Stomach smooth muscle (tissue), 2 donors: Measurements from ENCODE around the gene MRAS.

Experiments used
- H3K27ac ChIP-seq: one replicate; pipeline ENCODE4 v1.7.0; 2013; ENCODE audit warnings: mild to moderate bottlenecking, low read length, inconsistent platforms
- H3K27me3 ChIP-seq, 2 donors: one replicate each; pipeline ENCODE4 v1.7.0; 2013; ENCODE audit warnings: low read length in 2 of 2; ENCODE audit not compliant: insufficient read depth in 2 of 2, control insufficient read depth in 1 of 2
- H3K36me3 ChIP-seq, 2 donors: one replicate each; pipeline ENCODE4 v1.7.0; 2013; ENCODE audit warnings: low read length in 2 of 2; ENCODE audit not compliant: control insufficient read depth in 2 of 2, insufficient read depth in 2 of 2
- H3K4me1 ChIP-seq: one replicate; pipeline ENCODE4 v1.7.0; 2013; ENCODE audit warnings: low read length; ENCODE audit not compliant: control insufficient read depth, insufficient read depth
- H3K4me3 ChIP-seq, 2 donors: one replicate each; pipeline ENCODE4 v1.7.0; 2013; ENCODE audit warnings: low read length in 2 of 2
- H3K9ac ChIP-seq, 2 donors: one replicate each; pipeline ENCODE4 v1.7.0; 2013; ENCODE audit warnings: low read length in 2 of 2, mild to moderate bottlenecking in 1 of 2
- H3K9me3 ChIP-seq, 2 donors: one replicate each; pipeline ENCODE4 v1.7.0; 2013; ENCODE audit warnings: low read length in 2 of 2; ENCODE audit not compliant: control insufficient read depth in 2 of 2
- donor health status: healthy.
- donor health status: Pancreatic carcinoma.

MRAS gene

DNA sequence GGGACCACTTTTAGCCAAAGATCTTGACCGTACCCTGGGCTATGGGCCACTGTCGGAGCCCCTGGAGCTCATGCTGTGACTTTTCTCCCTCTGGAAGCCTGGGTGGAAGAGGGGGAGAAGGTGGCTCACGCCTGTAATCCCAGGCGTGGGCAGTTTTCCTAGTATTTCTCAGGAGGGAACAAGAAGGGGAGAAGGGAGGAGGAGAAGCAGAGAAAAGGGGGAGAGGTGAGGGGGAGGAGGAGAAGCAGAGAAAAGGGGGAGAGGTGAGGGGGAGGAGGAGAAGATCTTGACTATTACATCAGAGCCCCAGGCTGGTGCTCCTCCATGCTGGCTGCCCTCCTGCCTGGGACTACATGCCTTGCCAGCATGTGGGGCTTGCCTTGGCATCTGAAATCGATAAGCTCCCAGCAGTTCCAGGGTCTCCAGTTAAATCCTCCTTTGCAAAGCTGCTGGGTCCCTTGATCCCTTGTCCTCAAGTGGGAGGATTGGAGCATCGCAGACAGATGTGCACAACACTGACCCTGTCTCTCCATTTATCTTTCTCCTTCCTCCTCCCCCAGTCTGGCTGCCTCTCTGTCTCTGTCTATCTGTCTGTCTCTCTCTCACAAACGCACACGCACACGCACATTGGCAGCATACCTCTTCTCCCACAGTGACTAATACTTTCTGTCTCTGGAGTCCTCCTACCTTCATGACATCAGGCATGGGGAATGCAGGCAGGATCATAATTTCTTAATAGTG, 41.6 kb downstream of the MRAS start:
- no peak overlapping the region for H3K27ac ChIP-seq
- no peaks in the 10 kb centered on the region for H3K9me3 ChIP-seq
- no peak overlapping the region for H3K9ac ChIP-seq
- peaks cover 9% of the 10 kb centered on the region for H3K4me1 ChIP-seq
- H3K36me3 ChIP-seq: no peaks in the 10 kb centered on the region
- no peak overlapping the region for H3K4me3 ChIP-seq
- no peaks in the 10 kb centered on the region for H3K27me3 ChIP-seq

DNA sequence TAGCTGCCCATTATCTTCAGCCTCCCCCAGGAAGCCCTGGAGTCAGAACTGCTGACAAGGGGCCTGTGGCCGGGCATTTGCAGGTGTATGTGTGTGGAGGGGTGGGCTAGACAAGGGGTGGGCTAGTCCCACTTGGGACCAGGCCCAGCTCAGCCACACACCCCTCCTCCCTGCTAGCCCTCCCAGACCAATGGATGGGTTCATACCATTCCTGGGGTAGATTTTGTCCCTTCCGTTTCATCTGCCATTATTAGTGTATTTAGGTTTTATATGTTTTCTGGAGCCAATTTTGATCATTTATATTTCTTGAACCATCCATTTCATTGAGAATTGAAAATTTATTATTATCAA, 42.2 kb downstream of the MRAS start:
- no peaks in the 10 kb centered on the region for H3K9me3 ChIP-seq
- peaks cover 9% of the 10 kb centered on the region for H3K4me1 ChIP-seq
- H3K27ac ChIP-seq: no peak overlapping the region
- no peaks in the 10 kb centered on the region for H3K27me3 ChIP-seq
- H3K9ac ChIP-seq: no peak overlapping the region
- no peaks in the 10 kb centered on the region for H3K36me3 ChIP-seq
- H3K4me3 ChIP-seq: no peak overlapping the region

DNA sequence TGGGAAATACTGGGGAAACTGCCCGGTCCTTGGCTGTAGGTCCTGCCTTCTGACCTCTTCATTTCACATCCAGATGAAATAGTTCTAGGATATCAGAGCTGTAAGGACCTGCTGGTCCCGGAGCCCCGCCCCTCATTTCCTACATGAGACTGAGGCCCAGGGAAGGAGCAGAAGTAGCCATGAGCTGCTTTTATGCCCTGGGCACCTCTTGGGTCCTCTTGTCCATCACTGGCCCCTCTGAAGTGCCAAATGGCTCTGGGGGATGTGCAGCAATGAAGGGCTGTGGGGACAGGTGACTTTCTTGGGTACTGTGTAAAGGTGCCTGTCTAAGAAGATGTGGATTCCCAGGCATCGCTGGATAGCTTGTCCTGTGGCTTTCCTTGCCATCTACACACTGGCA, 45.8 kb downstream of the MRAS start:
- no peaks in the 10 kb centered on the region for H3K9me3 ChIP-seq
- H3K4me3 ChIP-seq: no peak overlapping the region
- peaks cover 9% of the 10 kb centered on the region for H3K4me1 ChIP-seq
- H3K9ac ChIP-seq: no peak overlapping the region
- peaks cover 5 to 11% of the 10 kb centered on the region in 2 donors for H3K36me3 ChIP-seq
- no peak overlapping the region for H3K27ac ChIP-seq
- H3K27me3 ChIP-seq: no peaks in the 10 kb centered on the region

DNA sequence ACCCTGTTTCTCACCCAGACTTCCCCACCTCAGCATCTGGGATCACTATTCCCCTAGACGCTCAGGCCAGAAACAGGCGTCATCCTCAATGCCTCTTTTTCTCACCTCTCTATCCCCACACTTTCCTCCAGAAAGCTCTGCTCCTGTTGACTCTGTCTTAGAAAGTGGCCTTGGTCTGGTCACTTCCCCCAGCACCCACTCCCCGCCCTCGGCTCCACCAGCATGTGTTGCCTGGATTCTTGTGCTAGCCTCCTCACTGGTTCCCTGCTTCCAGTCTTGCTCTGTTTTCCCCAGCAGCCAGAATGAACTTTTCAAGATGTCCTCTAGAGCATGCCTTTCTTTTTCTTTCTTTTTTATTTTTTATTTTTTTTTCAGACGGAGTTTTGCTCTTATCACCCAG, 46.3 kb downstream of the MRAS start:
- H3K4me3 ChIP-seq: no peak overlapping the region
- no peaks in the 10 kb centered on the region for H3K9me3 ChIP-seq
- H3K27me3 ChIP-seq: no peaks in the 10 kb centered on the region
- H3K36me3 ChIP-seq: peaks cover 7 to 11% of the 10 kb centered on the region in 2 donors
- peaks cover 8% of the 10 kb centered on the region for H3K4me1 ChIP-seq
- H3K27ac ChIP-seq: no peak overlapping the region
- no peak overlapping the region for H3K9ac ChIP-seq

DNA sequence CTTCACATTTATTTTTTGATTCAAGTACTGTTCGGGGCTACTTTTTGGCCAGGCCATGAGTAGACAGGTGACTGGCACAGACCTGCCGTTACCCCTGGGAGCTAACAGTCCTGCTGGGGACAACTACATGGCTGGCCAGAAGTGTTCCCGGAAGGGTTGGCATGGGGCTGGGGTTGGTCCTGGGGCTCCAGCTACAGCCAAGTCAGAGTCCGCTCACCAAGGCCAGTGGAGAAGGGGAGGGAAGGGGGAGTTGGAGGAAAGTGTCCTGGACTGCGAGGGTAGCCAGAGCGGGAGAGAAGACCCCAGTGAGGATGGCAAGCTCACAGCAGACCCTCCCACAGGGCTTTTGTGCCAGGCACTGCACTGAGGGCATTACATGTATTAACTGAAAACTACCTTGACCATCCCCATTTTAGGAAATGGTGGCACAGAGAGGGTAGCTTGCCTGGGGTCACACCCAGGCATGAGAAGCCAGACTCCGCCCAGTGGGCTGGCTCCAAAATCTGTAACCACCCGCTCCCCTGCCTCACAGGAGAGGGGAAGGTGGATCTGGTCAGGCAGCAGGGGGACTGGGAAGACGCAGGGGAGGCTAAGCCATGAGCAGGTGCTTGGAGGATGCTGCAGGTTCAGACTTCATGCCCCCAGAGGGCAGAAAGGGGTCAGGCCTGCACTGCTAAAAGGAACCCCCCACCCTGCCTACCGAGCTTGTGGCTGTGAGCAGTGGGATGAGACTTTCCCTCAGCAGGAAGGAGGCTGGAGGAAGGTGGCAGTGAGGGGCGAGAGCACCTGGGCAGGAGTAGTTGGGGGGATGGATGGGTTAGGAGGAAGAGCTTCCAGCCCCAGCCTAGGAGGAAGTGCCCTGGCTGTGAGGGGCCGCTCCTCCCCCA, 47.7 kb downstream of the MRAS start:
- Histone ChIP-seq H3K27ac (no peak overlapping the region), H3K4me1 (no peaks in the 10 kb centered on the region), H3K27me3 (no peaks in the 10 kb centered on the region), H3K9me3 (no peaks in the 10 kb centered on the region), H3K4me3 (no peak overlapping the region), H3K9ac (no peak overlapping the region), H3K36me3 (peaks cover 17 to 19% of the 10 kb centered on the region in 2 donors)

DNA sequence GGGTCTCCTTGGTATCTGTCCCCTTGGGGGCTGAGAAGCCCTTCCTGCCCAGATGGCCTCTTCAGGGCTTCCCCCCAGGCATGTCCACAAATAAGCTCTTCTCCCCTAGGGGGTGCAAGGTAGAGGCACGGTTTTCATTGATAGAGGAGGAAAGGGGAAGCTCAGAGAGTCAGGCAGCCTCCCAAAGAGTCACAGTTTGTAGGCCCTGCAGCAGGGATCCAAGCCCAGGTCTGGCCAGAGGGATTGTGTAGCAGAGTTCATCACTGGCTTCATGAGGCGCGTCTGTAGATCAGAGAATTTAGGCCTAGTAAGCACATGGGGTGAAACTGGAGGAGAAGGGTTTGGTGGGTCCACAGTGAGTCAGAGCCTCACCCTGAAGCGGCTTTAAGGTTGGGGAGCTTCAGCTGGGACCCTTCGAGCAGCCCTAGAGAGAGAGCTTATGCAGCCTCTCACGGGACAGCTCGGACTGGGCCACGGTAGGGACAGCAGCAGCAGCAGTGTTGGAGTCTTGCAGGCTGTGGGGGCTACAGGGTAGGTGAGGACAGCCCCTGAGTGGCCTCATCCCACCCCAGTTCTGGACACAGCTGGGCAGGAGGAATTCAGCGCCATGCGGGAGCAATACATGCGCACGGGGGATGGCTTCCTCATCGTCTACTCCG, 48.5 kb downstream of the MRAS start:
- no peak overlapping the region for H3K9ac ChIP-seq
- H3K4me1 ChIP-seq: no peaks in the 10 kb centered on the region
- no peaks in the 10 kb centered on the region for H3K27me3 ChIP-seq
- H3K9me3 ChIP-seq: no peaks in the 10 kb centered on the region
- no peak overlapping the region for H3K27ac ChIP-seq
- H3K36me3 ChIP-seq: peaks cover 19 to 23% of the 10 kb centered on the region in 2 donors
- H3K4me3 ChIP-seq: no peak overlapping the region

DNA sequence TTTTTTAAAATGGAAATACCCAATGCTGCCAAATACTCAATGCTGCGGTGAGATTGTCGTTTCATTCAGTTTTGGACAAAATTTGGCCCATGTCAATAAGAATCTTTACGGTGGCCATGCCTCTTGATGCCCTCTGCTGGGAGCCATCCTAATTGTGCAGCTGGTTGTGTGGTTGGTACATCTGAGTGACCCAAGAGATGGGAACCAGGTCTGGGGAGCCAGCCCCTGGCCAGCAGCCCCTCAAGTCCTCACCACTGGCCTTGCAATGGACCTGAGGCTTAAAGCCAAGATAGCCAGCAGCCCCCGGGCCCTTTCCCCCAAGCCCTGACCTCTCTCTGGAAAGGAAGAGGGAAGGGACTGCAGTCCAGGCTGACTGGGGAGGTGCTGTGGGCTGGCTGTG, 49.6 kb downstream of the MRAS start:
- Histone ChIP-seq H3K4me1 (no peaks in the 10 kb centered on the region), H3K27me3 (no peaks in the 10 kb centered on the region), H3K4me3 (no peak overlapping the region), H3K36me3 (peaks cover 23 to 27% of the 10 kb centered on the region in 2 donors), H3K9ac (no peak overlapping the region), H3K27ac (no peak overlapping the region), H3K9me3 (no peaks in the 10 kb centered on the region)

DNA sequence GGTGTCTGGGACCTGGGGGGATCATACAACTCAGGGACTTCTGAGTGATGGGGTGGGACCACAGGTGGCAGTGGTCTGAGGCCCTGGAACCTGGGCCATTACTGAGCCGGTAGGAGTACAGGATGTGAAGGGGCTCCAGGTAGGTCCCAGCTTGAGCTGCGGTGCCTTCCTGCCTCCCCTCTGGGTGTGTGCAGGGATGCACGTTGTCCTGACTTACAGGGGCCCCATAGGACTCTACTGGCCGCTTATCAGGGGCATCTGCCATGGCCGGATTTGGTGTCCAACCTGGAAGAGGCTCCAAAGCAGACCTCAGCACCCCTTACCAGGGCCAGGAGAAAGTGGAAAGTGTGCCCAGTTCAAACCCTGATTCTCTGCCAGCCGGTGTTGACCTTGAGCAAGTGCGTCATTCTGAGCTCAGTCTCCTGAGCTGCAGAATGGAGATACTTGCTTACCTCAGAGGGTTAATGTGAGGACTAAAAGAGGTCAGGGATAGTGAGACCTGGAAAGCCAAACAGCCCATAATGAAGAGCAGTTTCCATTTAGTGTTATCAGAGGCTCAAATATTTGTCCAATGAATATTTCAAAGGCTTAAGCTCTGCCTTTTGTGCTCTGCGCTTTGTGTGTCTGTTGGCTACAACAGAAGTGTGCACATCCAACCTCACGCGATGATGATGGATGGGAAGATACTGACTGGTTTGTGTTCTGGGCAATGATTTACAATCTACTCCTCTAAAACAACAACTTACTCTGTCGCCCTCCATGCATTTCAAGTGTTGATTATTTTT, 50.6 kb downstream of the MRAS start:
- Histone ChIP-seq H3K4me3 (no peak overlapping the region), H3K9ac (no peak overlapping the region), H3K27ac (no peak overlapping the region), H3K4me1 (no peaks in the 10 kb centered on the region), H3K27me3 (no peaks in the 10 kb centered on the region), H3K9me3 (no peaks in the 10 kb centered on the region), H3K36me3 (peaks cover 24 to 34% of the 10 kb centered on the region in 2 donors)

DNA sequence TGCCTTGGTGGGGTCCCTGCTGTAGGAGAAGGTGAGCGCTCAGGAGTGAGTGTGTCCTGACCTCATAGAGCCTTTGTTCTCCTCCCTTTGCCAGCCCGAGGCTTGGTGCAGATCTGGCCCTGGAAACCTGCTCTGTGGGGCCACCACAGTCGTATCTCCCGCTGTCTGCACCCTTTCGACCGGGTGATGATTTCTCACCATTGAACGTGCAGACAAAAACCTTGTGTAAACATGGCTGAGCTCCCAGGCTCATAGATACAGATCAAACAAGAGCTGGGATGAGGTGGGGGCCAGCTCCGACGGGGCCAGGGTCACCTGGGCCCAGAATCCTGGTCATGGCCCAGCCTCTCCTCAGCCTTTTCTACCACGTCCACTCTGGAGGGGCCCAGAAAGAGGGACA, 51.4 kb downstream of the MRAS start:
- no peaks in the 10 kb centered on the region for H3K27me3 ChIP-seq
- H3K4me1 ChIP-seq: no peaks in the 10 kb centered on the region
- H3K4me3 ChIP-seq: no peak overlapping the region
- no peaks in the 10 kb centered on the region for H3K9me3 ChIP-seq
- no peak overlapping the region for H3K27ac ChIP-seq
- H3K36me3 ChIP-seq: peaks cover 32 to 41% of the 10 kb centered on the region in 2 donors
- no peak overlapping the region for H3K9ac ChIP-seq

DNA sequence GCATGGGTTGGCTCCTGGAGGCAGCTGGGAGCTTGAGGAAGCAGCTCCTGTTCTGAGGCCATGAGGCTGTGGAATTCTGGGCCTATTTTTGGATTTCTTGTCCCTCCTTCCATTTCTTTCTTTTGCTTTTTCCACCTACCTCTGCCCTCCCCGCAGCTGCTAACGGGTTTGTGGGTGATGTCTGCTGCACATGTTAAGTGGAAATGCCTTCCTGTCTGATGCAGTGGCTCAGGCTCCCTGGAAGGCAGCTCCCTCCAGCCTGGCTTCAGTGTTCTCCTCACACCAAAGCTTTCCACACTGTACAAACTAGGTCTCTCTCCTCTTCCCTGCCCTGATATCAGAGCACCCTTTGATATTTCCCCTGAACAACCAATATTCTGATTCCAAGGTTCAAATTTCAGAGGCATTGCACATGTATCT, 52.3 kb downstream of the MRAS start:
- Histone ChIP-seq H3K36me3 (peaks cover 32 to 45% of the 10 kb centered on the region in 2 donors), H3K27ac (no peak overlapping the region), H3K4me3 (no peak overlapping the region), H3K9ac (no peak overlapping the region), H3K4me1 (no peaks in the 10 kb centered on the region), H3K9me3 (no peaks in the 10 kb centered on the region), H3K27me3 (no peaks in the 10 kb centered on the region)
